Measurements from ENCODE around the gene PRELID1.

The PRELID1 gene

GRCh38 chr5:177313561-177314259 lies 10.1 kb downstream of the PRELID1 start:
- no peak for DNase-seq (ENCODE audit: low read depth in 2 of 2)

- no peak for DNase-seq (ENCODE audit: low read depth in 2 of 2)
Measured at GRCh38 chr5:177314376-177315342, 11.1 kb downstream of the PRELID1 start.

GRCh38 chr5:177315411-177315810 lies 11.8 kb downstream of the PRELID1 start:
- no peak for DNase-seq (ENCODE audit: low read depth in 2 of 2)

- no peak for DNase-seq (ENCODE audit: low read depth in 2 of 2)
Measured at GRCh38 chr5:177316005-177316404, 12.4 kb downstream of the PRELID1 start.

GRCh38 chr5:177317959-177318377 lies 14.4 kb downstream of the PRELID1 start:
- peak; percentile 59 to 61 for DNase-seq (ENCODE audit: low read depth in 2 of 2)

GRCh38 chr5:177319913-177320588 lies 16.5 kb downstream of the PRELID1 start:
- no peak for DNase-seq (ENCODE audit: low read depth in 2 of 2)

GRCh38 chr5:177320879-177321278 lies 17.3 kb downstream of the PRELID1 start:
- DNase-seq (ENCODE audit: low read depth in 2 of 2): no peak

GRCh38 chr5:177325868-177326381 lies 22.3 kb downstream of the PRELID1 start:
- no peak for DNase-seq (ENCODE audit: low read depth in 2 of 2)

- DNase-seq (ENCODE audit: low read depth in 2 of 2): no peak
Measured at GRCh38 chr5:177327539-177328522, 24.2 kb downstream of the PRELID1 start.

GRCh38 chr5:177328545-177329231 lies 25.1 kb downstream of the PRELID1 start:
- no peak for DNase-seq (ENCODE audit: low read depth in 2 of 2)

GRCh38 chr5:177329883-177330282 lies 26.3 kb downstream of the PRELID1 start:
- no peak for DNase-seq (ENCODE audit: low read depth in 2 of 2)

- DNase-seq (ENCODE audit: low read depth in 2 of 2): no peak
Measured at GRCh38 chr5:177330991-177331842, 27.6 kb downstream of the PRELID1 start.

GRCh38 chr5:177332031-177332895 lies 28.7 kb downstream of the PRELID1 start:
- DNase-seq (ENCODE audit: low read depth in 2 of 2): no peak

GRCh38 chr5:177332896-177333260 lies 29.3 kb downstream of the PRELID1 start:
- DNase-seq (ENCODE audit: low read depth in 2 of 2): no peak

GRCh38 chr5:177333420-177334154 lies 30.0 kb downstream of the PRELID1 start:
- no peak for DNase-seq (ENCODE audit: low read depth in 2 of 2)

GRCh38 chr5:177334155-177334551 lies 30.6 kb downstream of the PRELID1 start:
- no peak for DNase-seq (ENCODE audit: low read depth in 2 of 2)

Measured in stimulated activated CD8-positive, alpha-beta memory T cell treated with anti-CD3 and anti-CD28 coated beads, Interleukin-7, amount 100 ng/mL, for 4 hours (primary cell).